Measurements from ENCODE around the gene TBC1D32. TPM values are rescaled to one million over a fixed set of nuclear protein-coding genes. Genes with fewer than 3 reads are reported as not detected.

Gene TBC1D32
- total and polyA plus RNA-seq, 2 donors, result 3.3 to 10.3 TPM

DNA sequence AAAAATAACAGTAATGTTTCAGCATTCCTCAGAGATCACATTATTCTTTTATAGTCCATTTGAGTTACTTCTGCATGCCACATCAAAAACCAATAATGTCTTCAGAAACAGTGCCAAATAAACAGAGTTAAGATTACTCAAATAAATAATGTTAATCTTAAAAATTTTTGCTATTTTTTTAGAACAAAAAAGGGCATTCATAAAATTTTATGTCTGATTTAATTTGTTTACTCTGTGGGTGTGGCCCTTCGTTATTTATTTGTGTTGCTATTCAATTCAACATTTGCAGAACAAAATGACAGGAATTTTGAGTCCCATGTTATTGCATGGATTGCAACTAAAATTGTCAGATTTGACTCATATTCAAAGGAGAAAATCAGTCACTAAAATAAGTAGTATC, 18.7 kb upstream of the TBC1D32 start:
- no peaks in the 10 kb centered on the region for H3K36me3 ChIP-seq (ENCODE audit: control insufficient read depth in 2 of 2, insufficient read depth in 2 of 2, low read length in 1 of 2)
- no peak overlapping the region for H3K27ac ChIP-seq (ENCODE audit: low read depth in 1 of 2, low read length in 1 of 2)
- no peak overlapping the region for H3K4me3 ChIP-seq (ENCODE audit: low read length in 2 of 2)
- 92% methylated on average over 1 of the region's 1 CpG for WGBS
- H3K27me3 ChIP-seq (ENCODE audit: control insufficient read depth in 2 of 2, insufficient read depth in 1 of 2, low read length in 1 of 2), result no peaks in the 10 kb centered on the region
- DNase-seq (ENCODE audit: low read depth in 6 of 9, low spot score in 9 of 9), result no peak
- H3K4me1 ChIP-seq (ENCODE audit: control insufficient read depth in 2 of 2, insufficient read depth in 2 of 2, low read length in 2 of 2), result no peaks in the 10 kb centered on the region
- no peaks in the 10 kb centered on the region for H3K9me3 ChIP-seq (ENCODE audit: control insufficient read depth in 2 of 2, insufficient read depth in 1 of 2, low read length in 1 of 2)

DNA sequence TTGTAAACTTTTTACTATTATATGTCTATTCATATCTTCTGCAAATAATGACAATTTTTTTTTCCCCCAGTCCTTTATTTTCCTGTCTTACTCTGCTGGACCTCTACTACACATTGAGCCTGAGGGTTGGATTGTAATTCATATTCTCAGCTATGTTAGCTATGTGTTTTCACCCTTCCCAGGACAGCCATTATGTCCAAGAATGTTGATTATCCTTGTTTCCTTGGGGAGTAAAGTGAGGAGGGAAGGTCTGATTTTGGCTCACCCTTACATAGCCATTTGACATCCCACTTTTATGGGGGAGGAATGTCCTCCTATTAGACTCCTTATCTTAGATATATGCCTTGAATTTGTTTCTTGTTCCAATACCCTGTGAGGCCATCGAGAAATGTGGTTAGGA, 17.6 kb upstream of the TBC1D32 start:
- Histone ChIP-seq H3K27ac (ENCODE audit: low read depth in 1 of 2, low read length in 1 of 2) (no peak overlapping the region), H3K4me1 (ENCODE audit: control insufficient read depth in 2 of 2, insufficient read depth in 2 of 2, low read length in 2 of 2) (no peaks in the 10 kb centered on the region), H3K27me3 (ENCODE audit: control insufficient read depth in 2 of 2, insufficient read depth in 1 of 2, low read length in 1 of 2) (no peaks in the 10 kb centered on the region), H3K4me3 (ENCODE audit: low read length in 2 of 2) (no peak overlapping the region), H3K9me3 (ENCODE audit: control insufficient read depth in 2 of 2, insufficient read depth in 1 of 2, low read length in 1 of 2) (no peaks in the 10 kb centered on the region), H3K36me3 (ENCODE audit: control insufficient read depth in 2 of 2, insufficient read depth in 2 of 2, low read length in 1 of 2) (no peaks in the 10 kb centered on the region)
- WGBS, result 86% methylated on average over 1 of the region's 1 CpG
- DNase-seq (ENCODE audit: low read depth in 6 of 9, low spot score in 9 of 9), result no peak

- Histone ChIP-seq H3K27me3 (ENCODE audit: control insufficient read depth in 2 of 2, insufficient read depth in 1 of 2, low read length in 1 of 2) (no peaks in the 10 kb centered on the region), H3K9me3 (ENCODE audit: control insufficient read depth in 2 of 2, insufficient read depth in 1 of 2, low read length in 1 of 2) (no peaks in the 10 kb centered on the region)
- DNase-seq (ENCODE audit: low read depth in 6 of 9, low spot score in 9 of 9), result no peak
These were observed 15.3 kb upstream of the TBC1D32 start for GRCh38 chr6:121349596-121349995.

DNA sequence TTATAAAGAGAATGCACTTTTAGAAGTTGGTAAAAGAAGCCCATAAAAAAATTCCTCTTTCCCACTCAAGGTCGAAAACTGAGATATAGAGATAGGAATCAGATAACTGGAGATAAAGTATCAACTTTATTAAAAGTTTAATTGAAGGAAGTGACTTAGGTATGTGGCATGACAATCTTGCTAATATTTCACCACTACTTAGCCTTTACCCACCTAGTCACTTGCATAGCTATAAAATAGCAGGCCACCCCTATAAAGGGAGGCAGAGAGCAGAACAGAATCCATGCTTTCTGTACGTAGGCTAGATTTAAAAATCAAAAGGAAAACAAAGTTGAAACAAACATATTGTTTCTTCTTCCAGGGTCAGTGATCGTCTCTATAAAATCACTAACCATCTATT, 13.2 kb upstream of the TBC1D32 start:
- Histone ChIP-seq H3K27me3 (ENCODE audit: control insufficient read depth in 2 of 2, insufficient read depth in 1 of 2, low read length in 1 of 2) (no peaks in the 10 kb centered on the region), H3K36me3 (ENCODE audit: control insufficient read depth in 2 of 2, insufficient read depth in 2 of 2, low read length in 1 of 2) (no peaks in the 10 kb centered on the region), H3K9me3 (ENCODE audit: control insufficient read depth in 2 of 2, insufficient read depth in 1 of 2, low read length in 1 of 2) (no peaks in the 10 kb centered on the region), H3K4me1 (ENCODE audit: control insufficient read depth in 2 of 2, insufficient read depth in 2 of 2, low read length in 2 of 2) (no peaks in the 10 kb centered on the region), H3K27ac (ENCODE audit: low read depth in 1 of 2, low read length in 1 of 2) (no peak overlapping the region), H3K4me3 (ENCODE audit: low read length in 2 of 2) (no peak overlapping the region)
- no peak for DNase-seq (ENCODE audit: low read depth in 6 of 9, low spot score in 9 of 9)
- WGBS, result 95% methylated on average over 3 of the region's 3 CpGs

More at GRCh38 chr6:121349596-121349995, 15.3 kb upstream of the TBC1D32 start:
- H3K36me3 ChIP-seq (ENCODE audit: control insufficient read depth in 2 of 2, insufficient read depth in 2 of 2, low read length in 1 of 2), result no peaks in the 10 kb centered on the region
- 86% methylated on average over 1 of the region's 1 CpG for WGBS
- H3K4me3 ChIP-seq (ENCODE audit: low read length in 2 of 2), result no peak overlapping the region
- no peak overlapping the region for H3K27ac ChIP-seq (ENCODE audit: low read depth in 1 of 2, low read length in 1 of 2)
- H3K4me1 ChIP-seq (ENCODE audit: control insufficient read depth in 2 of 2, insufficient read depth in 2 of 2, low read length in 2 of 2), result no peaks in the 10 kb centered on the region

DNA sequence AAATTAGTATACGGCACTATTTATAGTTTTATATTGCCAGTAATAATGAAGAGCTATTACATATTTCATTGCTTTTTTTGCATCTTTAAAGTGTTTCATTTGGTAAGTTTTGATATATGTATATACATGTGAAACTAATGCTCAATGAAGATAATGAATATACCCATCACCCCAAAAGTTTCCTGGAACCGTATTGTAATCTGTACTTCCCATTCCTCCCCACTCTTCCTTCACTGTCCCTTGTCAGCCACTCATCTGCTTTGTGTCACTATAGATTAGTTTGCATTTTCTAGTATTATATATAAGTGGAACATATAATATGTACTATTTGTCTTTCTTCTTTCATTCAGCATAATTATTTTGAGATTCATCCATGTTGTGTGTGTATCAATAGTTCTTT, 10.3 kb upstream of the TBC1D32 start:
- no peak overlapping the region for H3K4me3 ChIP-seq (ENCODE audit: low read length in 2 of 2)
- H3K9me3 ChIP-seq (ENCODE audit: control insufficient read depth in 2 of 2, insufficient read depth in 1 of 2, low read length in 1 of 2), result no peaks in the 10 kb centered on the region
- WGBS, result 99% methylated on average over 2 of the region's 2 CpGs
- no peaks in the 10 kb centered on the region for H3K36me3 ChIP-seq (ENCODE audit: control insufficient read depth in 2 of 2, insufficient read depth in 2 of 2, low read length in 1 of 2)
- H3K27ac ChIP-seq (ENCODE audit: low read depth in 1 of 2, low read length in 1 of 2), result no peak overlapping the region
- DNase-seq (ENCODE audit: low read depth in 6 of 9, low spot score in 9 of 9), result no peak
- H3K4me1 ChIP-seq (ENCODE audit: control insufficient read depth in 2 of 2, insufficient read depth in 2 of 2, low read length in 2 of 2), result no peaks in the 10 kb centered on the region
- H3K27me3 ChIP-seq (ENCODE audit: control insufficient read depth in 2 of 2, insufficient read depth in 1 of 2, low read length in 1 of 2), result no peaks in the 10 kb centered on the region

DNA sequence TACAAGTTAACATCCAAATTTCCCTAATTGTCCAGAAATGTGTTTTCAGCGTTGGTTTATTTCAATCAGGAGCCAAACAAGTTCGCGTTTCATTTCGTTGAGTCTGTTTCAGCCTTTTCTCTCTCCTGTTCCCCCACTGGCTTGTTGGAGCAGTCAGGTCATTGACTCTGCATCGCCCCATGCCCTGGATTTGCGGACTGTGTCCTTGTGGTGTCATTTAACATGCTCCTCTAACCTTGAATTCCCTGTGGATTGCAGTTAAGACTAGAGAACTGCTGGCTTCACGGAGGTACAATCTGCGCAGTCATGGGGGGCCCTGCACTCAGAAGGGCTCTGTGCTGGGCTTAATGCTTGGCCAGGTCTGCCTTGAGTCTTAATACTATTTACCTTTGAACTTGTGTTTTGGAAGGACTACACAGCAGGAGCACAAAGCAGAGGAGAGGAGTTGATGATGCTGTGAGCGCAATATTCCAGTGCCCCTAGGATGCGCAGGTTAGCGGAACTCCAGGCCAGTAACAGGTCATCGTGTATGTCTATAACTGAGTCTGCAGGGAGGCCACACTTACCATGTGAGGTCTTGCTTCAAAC, 5.5 kb upstream of the TBC1D32 start:
- DNase-seq (ENCODE audit: low read depth in 6 of 9, low spot score in 9 of 9), result no peak
- H3K27me3 ChIP-seq (ENCODE audit: control insufficient read depth in 2 of 2, insufficient read depth in 1 of 2, low read length in 1 of 2), result no peaks in the 10 kb centered on the region
- H3K4me1 ChIP-seq (ENCODE audit: control insufficient read depth in 2 of 2, insufficient read depth in 2 of 2, low read length in 2 of 2), result peaks cover 3 to 6% of the 10 kb centered on the region in 2 donors
- no peaks in the 10 kb centered on the region for H3K9me3 ChIP-seq (ENCODE audit: control insufficient read depth in 2 of 2, insufficient read depth in 1 of 2, low read length in 1 of 2)
- no peak overlapping the region for H3K4me3 ChIP-seq (ENCODE audit: low read length in 2 of 2)
- WGBS, result 84% methylated on average over 12 of the region's 12 CpGs
- no peaks in the 10 kb centered on the region for H3K36me3 ChIP-seq (ENCODE audit: control insufficient read depth in 2 of 2, insufficient read depth in 2 of 2, low read length in 1 of 2)
- no peak overlapping the region for H3K27ac ChIP-seq (ENCODE audit: low read depth in 1 of 2, low read length in 1 of 2)

DNA sequence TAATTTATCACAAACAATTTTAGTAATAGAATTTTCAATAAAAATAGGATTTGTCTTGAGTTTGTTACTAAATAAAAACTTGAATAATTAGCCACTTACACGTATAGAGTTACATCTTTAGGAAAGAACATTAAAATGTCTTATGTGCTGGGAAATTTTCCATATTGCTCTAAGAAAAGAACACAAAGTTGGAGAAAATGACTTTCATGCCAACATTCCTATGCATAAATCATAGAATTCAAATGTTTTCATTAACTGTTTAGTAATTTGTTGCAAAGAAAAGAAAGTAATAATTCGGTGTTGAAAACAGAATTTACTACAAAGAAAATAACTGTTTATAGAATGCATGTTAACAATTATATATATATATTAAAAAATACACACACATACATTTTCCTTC, 4.7 kb upstream of the TBC1D32 start:
- no peak overlapping the region for H3K4me3 ChIP-seq (ENCODE audit: low read length in 2 of 2)
- H3K27ac ChIP-seq (ENCODE audit: low read depth in 1 of 2, low read length in 1 of 2), result no peak overlapping the region
- no peak for DNase-seq (ENCODE audit: low read depth in 6 of 9, low spot score in 9 of 9)
- H3K27me3 ChIP-seq (ENCODE audit: control insufficient read depth in 2 of 2, insufficient read depth in 1 of 2, low read length in 1 of 2), result no peaks in the 10 kb centered on the region
- H3K9me3 ChIP-seq (ENCODE audit: control insufficient read depth in 2 of 2, insufficient read depth in 1 of 2, low read length in 1 of 2), result no peaks in the 10 kb centered on the region
- no peaks in the 10 kb centered on the region for H3K36me3 ChIP-seq (ENCODE audit: control insufficient read depth in 2 of 2, insufficient read depth in 2 of 2, low read length in 1 of 2)
- peaks cover 3 to 7% of the 10 kb centered on the region in 2 donors for H3K4me1 ChIP-seq (ENCODE audit: control insufficient read depth in 2 of 2, insufficient read depth in 2 of 2, low read length in 2 of 2)
- 95% methylated on average over 2 of the region's 2 CpGs for WGBS

GRCh38 chr6:121338366-121338765, 4.1 kb upstream of the TBC1D32 start:
- no peaks in the 10 kb centered on the region for H3K36me3 ChIP-seq (ENCODE audit: control insufficient read depth in 2 of 2, insufficient read depth in 2 of 2, low read length in 1 of 2)
- H3K27ac ChIP-seq (ENCODE audit: low read depth in 1 of 2, low read length in 1 of 2), result no peak overlapping the region
- DNase-seq (ENCODE audit: low read depth in 6 of 9, low spot score in 9 of 9), result no peak
- peaks cover 7 to 13% of the 10 kb centered on the region in 2 donors for H3K4me1 ChIP-seq (ENCODE audit: control insufficient read depth in 2 of 2, insufficient read depth in 2 of 2, low read length in 2 of 2)
- 97% methylated on average over 1 of the region's 1 CpG for WGBS
- no peaks in the 10 kb centered on the region for H3K27me3 ChIP-seq (ENCODE audit: control insufficient read depth in 2 of 2, insufficient read depth in 1 of 2, low read length in 1 of 2)
- H3K9me3 ChIP-seq (ENCODE audit: control insufficient read depth in 2 of 2, insufficient read depth in 1 of 2, low read length in 1 of 2), result no peaks in the 10 kb centered on the region
- H3K4me3 ChIP-seq (ENCODE audit: low read length in 2 of 2), result no peak overlapping the region

- H3K4me3 ChIP-seq (ENCODE audit: low read length in 2 of 2), result peak overlapping the region; percentile 63 to 89
- H3K27ac ChIP-seq (ENCODE audit: low read depth in 1 of 2, low read length in 1 of 2), result peak overlapping the region; percentile 97 to 98
- peak in 2 of 9 donors; percentile 6 for DNase-seq (ENCODE audit: low read depth in 6 of 9, low spot score in 9 of 9)
- H3K4me1 ChIP-seq (ENCODE audit: control insufficient read depth in 2 of 2, insufficient read depth in 2 of 2, low read length in 2 of 2), result peaks cover 7 to 14% of the 10 kb centered on the region in 2 donors
- 70% methylated on average over 13 of the region's 13 CpGs for WGBS
- no peaks in the 10 kb centered on the region for H3K27me3 ChIP-seq (ENCODE audit: control insufficient read depth in 2 of 2, insufficient read depth in 1 of 2, low read length in 1 of 2)
- H3K9me3 ChIP-seq (ENCODE audit: control insufficient read depth in 2 of 2, insufficient read depth in 1 of 2, low read length in 1 of 2), result no peaks in the 10 kb centered on the region
- no peaks in the 10 kb centered on the region for H3K36me3 ChIP-seq (ENCODE audit: control insufficient read depth in 2 of 2, insufficient read depth in 2 of 2, low read length in 1 of 2)
These were observed 1.1 kb upstream of the TBC1D32 start for GRCh38 chr6:121335087-121336008.
